Endothelial cell (in vitro differentiated cells): ENCODE data around the gene ROR2. TPM values are rescaled to one million over a fixed set of nuclear protein-coding genes. Genes with fewer than 3 reads are reported as not detected.
A peak's percentile ranks its signal among the peaks of the same experiment; 100 is the strongest.

Experiments
- DNase-seq: peaks from one replicate; pipeline ENCODE4 v3.0.0; 2021; ENCODE audit warnings: low spot score
- H3K27ac Mint-ChIP-seq: one replicate; pipeline ENCODE4 v1.8.0; 2021; ENCODE audit warnings: mixed read lengths, inconsistent platforms; ENCODE audit not compliant: unreplicated experiment
- H3K27me3 Mint-ChIP-seq: one replicate; pipeline ENCODE4 v1.8.0; 2021; ENCODE audit warnings: mild to moderate bottlenecking, moderate library complexity, mixed read lengths, inconsistent platforms; ENCODE audit not compliant: unreplicated experiment
- H3K36me3 Mint-ChIP-seq: one replicate; pipeline ENCODE4 v1.8.0; 2021; ENCODE audit warnings: mild to moderate bottlenecking, low read depth, mixed read lengths, inconsistent platforms; ENCODE audit not compliant: unreplicated experiment
- H3K4me1 Mint-ChIP-seq: one replicate; pipeline ENCODE4 v1.8.0; 2021; ENCODE audit warnings: mild to moderate bottlenecking, mixed read lengths, inconsistent platforms; ENCODE audit not compliant: unreplicated experiment
- H3K4me3 Mint-ChIP-seq: one replicate; pipeline ENCODE4 v1.8.0; 2021; ENCODE audit warnings: mild to moderate bottlenecking, mixed read lengths, inconsistent platforms; ENCODE audit not compliant: unreplicated experiment
- H3K9me3 Mint-ChIP-seq: one replicate; pipeline ENCODE4 v1.8.0; 2021; ENCODE audit warnings: mixed read lengths, inconsistent platforms; ENCODE audit not compliant: unreplicated experiment
- CTCF ChIP-seq: fragments of 200-600 bp; sonication (generic); IDR thresholded peaks from one replicate; pipeline ENCODE4 v1.5.0; 2021; ENCODE audit warnings: antibody characterized with exemption; ENCODE audit not compliant: unreplicated experiment
- total RNA-seq: library from RNA; stranded (reverse); fragmentation: NEBNext Ultra II Directional; extraction: Animal tissue kit (Norgen Biotek cat#: 25700); gene quantifications from one replicate; pipeline ENCODE4 v1.2.1, GENCODE V29; 2021; ENCODE audit not compliant: unreplicated experiment

Gene ROR2
- total RNA-seq, 1 donor from 2014 or later = 3.5 TPM

GRCh38 chr9:91784673-91785446 is 165.2 kb downstream of the ROR2 start:
- TF ChIP-seq CTCF = no peak
- Mint-ChIP-seq H3K36me3 (peaks cover 6% of the 10 kb centered on the region), H3K4me3 (no peak overlapping the region), H3K27me3 (peaks cover 2% of the 10 kb centered on the region), H3K27ac (no peak overlapping the region), H3K9me3 (no peaks in the 10 kb centered on the region), H3K4me1 (no peaks in the 10 kb centered on the region)
- no peak for DNase-seq

DNA sequence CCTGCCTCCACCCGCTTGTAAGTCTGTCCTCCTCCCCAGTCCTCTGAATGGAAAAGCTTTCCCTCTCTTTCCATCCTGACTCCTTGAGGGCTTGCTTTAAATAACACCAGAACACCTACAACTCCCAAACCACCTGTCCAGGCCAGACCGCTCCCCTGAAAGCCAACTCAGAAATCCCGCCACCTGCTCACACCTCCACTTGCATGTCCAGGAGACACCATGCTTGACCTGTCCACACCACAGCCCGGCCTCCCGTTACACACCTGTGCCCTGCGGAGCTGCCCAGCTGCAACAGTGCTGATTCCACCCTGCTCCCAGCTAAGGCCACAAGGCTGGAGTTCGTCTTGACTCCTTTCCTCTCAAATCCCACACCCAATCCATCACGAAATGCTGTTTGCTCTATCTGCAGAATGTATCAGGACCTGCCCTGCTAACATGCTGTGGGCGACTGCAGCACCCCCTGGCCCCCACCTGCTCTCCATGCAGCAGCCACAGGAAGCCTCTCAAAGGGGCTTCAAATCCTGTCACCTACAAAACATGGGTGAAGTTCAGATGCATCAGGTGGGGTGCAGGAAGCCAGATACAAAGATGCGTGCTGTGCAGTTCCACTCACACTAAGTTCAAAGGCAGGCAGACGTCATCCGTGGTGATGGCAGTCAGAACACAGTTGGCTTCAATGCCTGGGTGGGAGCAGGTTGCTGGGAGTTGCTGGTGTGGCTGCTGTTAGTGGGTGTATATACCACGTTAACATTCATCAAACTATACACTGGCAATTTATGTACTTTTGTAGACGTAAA is 166.0 kb downstream of the ROR2 start:
- Mint-ChIP-seq H3K27ac (no peak overlapping the region), H3K27me3 (peaks cover 2% of the 10 kb centered on the region), H3K4me1 (no peaks in the 10 kb centered on the region), H3K36me3 (peaks cover 6% of the 10 kb centered on the region), H3K4me3 (peak overlapping the region; percentile 40), H3K9me3 (no peaks in the 10 kb centered on the region)
- TF ChIP-seq CTCF = no peak
- DNase-seq = no peak

DNA sequence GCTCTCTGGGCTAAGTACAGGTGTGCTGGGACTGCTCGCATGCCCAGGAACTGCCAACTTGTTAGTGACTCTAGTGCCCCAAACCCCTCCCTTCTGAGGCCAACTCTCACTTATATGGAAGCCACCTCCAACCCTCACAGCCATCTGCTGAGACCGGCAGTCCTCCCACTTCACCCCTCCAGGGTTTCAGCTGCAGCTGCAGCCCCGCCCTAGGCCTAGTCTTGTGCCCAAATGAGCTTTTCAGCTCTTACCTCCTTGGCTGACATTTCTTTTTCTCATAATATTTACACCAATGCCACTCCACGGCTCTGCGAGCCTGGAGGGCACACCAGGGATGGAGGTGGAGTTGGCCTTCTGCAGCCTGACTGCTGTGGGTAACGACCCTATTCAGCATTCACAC is 166.6 kb downstream of the ROR2 start:
- no peaks in the 10 kb centered on the region for H3K4me1 Mint-ChIP-seq
- H3K27ac Mint-ChIP-seq = no peak overlapping the region
- H3K9me3 Mint-ChIP-seq = no peaks in the 10 kb centered on the region
- H3K36me3 Mint-ChIP-seq = peaks cover 6% of the 10 kb centered on the region
- H3K27me3 Mint-ChIP-seq = peaks cover 4% of the 10 kb centered on the region
- H3K4me3 Mint-ChIP-seq = no peak overlapping the region
- TF ChIP-seq CTCF = no peak
- DNase-seq = no peak

- Mint-ChIP-seq H3K27ac (no peak overlapping the region), H3K9me3 (no peaks in the 10 kb centered on the region), H3K4me3 (no peak overlapping the region), H3K4me1 (no peaks in the 10 kb centered on the region), H3K27me3 (peaks cover 4% of the 10 kb centered on the region), H3K36me3 (peaks cover 6% of the 10 kb centered on the region)
- no peak for DNase-seq
- TF ChIP-seq CTCF = no peak
Measured at GRCh38 chr9:91782708-91783214, 167.3 kb downstream of the ROR2 start.
